GM18870 (cell line): ENCODE measurements around the gene A2M.

Experiments used
- ATAC-seq: cut with Tn5 transposase; IDR thresholded peaks from one replicate; pipeline ENCODE4 v1.9.1; 2021; ENCODE audit warnings: moderate library complexity; ENCODE audit not compliant: unreplicated experiment

The A2M gene

GRCh38 chr12:9099552-9100190, 16.0 kb downstream of the A2M start:
- ATAC-seq: no peak

GRCh38 chr12:9098463-9099026, 17.2 kb downstream of the A2M start:
- no peak for ATAC-seq

GRCh38 chr12:9098115-9098452, 17.6 kb downstream of the A2M start:
- ATAC-seq: no peak

GRCh38 chr12:9096563-9097176, 19.0 kb downstream of the A2M start:
- ATAC-seq: no peak

GRCh38 chr12:9095322-9095721, 20.4 kb downstream of the A2M start:
- ATAC-seq: no peak

GRCh38 chr12:9094512-9095206, 21.1 kb downstream of the A2M start:
- no peak for ATAC-seq

GRCh38 chr12:9091891-9092598, 23.7 kb downstream of the A2M start:
- no peak for ATAC-seq

- no peak for ATAC-seq
These were observed 25.5 kb downstream of the A2M start for GRCh38 chr12:9090220-9090619.

GRCh38 chr12:9087087-9087835, 28.5 kb downstream of the A2M start:
- no peak for ATAC-seq

GRCh38 chr12:9086087-9086486, 29.6 kb downstream of the A2M start:
- no peak for ATAC-seq

GRCh38 chr12:9084417-9084816, 31.3 kb downstream of the A2M start:
- ATAC-seq: peak; percentile 47

GRCh38 chr12:9083793-9084192, 31.9 kb downstream of the A2M start:
- no peak for ATAC-seq

GRCh38 chr12:9081667-9082427, 33.9 kb downstream of the A2M start:
- ATAC-seq: no peak

- no peak for ATAC-seq
These were observed 35.6 kb downstream of the A2M start for GRCh38 chr12:9079883-9080675.

- ATAC-seq: no peak
These were observed 36.6 kb downstream of the A2M start for GRCh38 chr12:9079082-9079481.

GRCh38 chr12:9077152-9078031, 38.3 kb downstream of the A2M start:
- no peak for ATAC-seq

- ATAC-seq: no peak
These were observed 39.0 kb downstream of the A2M start for GRCh38 chr12:9076733-9077132.

- ATAC-seq: no peak
These were observed 40.6 kb downstream of the A2M start for GRCh38 chr12:9075138-9075535.
